Stimulated activated CD4-positive, alpha-beta T cell treated with anti-CD3 and anti-CD28 coated beads, Interleukin-1b, Interleukin-23, amount 100 ng/mL, for 4 hours (primary cell): ENCODE data around the gene CA10.

ENCODE experiments used
- DNase-seq, 2 donors: peaks; one replicate each; pipeline ENCODE4 v3.0.0-alpha.2; 2020; ENCODE audit warnings: low read depth in 2 of 2

The CA10 gene

DNA sequence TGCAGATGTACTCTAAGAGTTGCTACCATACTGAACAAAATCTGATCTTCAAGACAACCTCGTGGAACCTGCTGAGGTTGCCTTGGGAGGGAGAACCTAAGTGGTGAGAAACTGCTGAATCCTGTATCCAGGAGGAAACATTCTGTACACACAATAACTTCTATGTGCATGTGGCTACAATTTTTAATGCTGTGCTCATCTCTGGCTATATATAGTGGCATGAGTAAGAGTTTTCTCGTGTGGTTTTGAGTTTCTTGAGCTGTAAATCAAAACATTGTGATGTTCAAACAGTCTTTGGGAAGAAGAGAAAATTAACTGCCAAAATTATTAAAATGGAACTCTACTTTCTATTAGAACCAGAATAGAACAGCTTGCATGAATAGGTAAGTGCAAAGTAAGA lies 206.8 kb downstream of the CA10 start:
- no peak for DNase-seq

DNA sequence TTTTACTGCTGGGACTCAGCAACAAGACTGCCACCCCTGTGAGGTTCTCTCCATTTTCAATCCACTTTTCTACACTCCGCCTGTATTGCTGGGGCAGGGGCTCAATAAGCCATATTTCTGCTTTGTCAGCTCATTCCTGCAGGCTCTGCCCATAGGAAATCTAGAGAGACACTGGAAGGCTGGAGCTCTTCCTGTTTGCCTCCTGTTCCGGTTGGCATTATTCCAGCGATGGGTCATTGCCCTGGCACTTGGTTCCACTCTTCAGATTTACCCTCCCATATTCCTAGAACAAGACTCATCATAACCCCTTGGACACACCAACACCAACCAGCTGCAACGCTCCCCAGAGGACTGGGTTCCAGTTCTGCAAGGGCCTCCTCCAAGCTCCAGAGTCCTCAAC lies 210.4 kb downstream of the CA10 start:
- no peak for DNase-seq

DNA sequence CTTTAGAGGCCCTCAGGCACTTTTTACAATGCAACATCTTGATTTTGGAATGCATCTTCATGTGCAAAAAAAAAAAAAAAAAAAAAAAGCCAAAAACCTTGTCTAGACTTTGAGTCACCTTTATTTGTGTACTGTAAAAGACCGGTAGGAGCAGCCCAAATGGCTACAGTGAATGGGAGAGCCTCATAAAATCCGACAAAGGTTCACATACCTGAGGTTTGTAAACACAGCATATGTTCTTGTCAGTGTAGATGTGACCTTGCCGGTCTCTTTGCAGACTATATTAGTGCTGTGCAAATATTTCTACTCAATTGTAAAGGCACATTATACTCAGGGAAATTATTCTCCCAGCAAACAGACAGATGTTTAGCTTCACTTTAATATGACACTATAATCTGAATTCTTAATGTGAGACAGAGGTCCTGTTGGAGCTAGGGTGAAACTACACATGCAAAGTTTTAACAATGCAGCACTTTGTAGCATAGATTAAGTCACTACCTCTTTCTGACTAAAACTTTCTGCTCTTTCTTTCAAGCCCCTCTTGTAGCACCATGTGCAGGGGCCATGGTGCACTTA lies 211.3 kb downstream of the CA10 start:
- no peak for DNase-seq

DNA sequence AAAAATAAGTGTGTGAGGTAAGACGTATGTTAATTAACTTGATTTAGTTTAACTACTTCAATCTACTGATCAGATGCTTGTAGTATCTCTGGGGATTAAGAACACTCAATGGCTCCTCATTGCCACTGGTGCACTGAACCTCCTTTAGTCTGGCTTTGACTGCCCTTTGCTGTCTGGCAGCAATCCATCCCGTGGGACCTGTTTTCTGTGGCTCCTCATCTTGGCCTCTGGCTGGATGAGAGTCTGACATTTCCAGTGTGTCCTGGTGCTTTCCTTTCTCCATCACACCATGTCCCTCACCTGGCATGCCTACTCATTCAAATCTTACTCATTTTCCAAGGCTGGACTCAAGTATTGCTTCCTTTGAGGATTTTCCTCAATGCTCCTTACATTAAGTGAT lies 212.2 kb downstream of the CA10 start:
- DNase-seq: no peak

DNA sequence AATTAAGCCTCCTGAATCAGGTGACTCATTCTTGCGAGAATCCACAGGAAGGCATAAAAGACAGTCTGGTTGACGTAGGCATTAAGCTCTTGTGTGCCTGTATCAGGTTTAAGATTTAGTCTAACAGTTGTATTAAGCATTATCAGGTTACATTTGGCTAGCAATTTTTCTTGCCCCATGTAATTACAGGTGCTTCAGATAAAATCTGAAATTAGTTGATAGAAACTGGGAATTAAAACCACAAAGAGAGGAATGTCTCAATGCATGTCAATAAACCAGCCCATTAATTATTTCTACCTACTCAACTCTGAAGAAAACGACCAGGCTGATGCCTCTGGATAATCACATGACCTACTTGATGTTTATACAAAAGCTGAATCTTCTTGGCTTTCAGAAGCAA lies 217.2 kb downstream of the CA10 start:
- DNase-seq: no peak

- no peak for DNase-seq
Observed at GRCh38 chr17:51937264-51937663, 221.2 kb downstream of the CA10 start.

- DNase-seq: no peak
Observed at GRCh38 chr17:51935477-51935876, 223.0 kb downstream of the CA10 start.

GRCh38 chr17:51933647-51934046 lies 224.9 kb downstream of the CA10 start:
- no peak for DNase-seq

DNA sequence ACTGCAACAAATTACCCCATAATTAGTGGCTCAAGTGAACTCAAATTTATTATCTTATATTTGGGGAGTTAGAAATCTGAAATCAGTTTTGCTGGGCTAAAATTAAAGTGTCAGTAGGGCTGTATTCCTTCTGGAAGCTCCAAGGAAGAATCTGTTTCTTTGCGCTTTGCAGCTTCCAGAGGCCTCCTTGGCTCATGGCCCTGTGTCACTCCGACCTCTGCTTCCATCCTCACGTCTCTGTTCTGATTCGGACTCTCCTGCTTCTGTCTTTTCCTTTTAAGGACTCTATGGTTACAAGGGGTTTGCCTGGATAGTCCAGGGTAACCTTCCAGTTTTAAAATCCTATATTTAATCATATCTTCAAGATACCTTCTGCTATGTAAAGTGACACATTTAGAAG lies 232.1 kb downstream of the CA10 start:
- no peak for DNase-seq

GRCh38 chr17:51921500-51921899 lies 237.0 kb downstream of the CA10 start:
- no peak for DNase-seq

DNA sequence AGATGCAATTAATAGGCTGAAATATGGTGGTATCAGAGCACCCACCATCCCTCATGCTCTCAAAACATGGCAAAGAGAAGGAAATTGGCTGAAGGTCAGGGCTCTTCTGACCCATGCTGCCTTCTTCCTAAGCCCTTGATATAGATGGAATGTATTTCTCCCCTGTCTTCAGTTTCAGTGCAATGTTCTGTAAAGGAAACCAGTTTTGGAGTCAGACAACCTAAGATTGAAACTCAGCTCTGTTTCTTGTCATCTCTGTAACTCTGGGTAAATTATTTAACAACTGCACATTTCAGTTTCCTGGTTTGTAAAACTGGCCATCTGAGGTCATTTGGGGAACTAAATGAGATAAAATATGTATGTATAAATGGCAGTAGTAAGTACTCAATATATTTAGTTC lies 243.9 kb downstream of the CA10 start:
- no peak for DNase-seq

GRCh38 chr17:51913491-51914205 lies 244.9 kb downstream of the CA10 start:
- DNase-seq: no peak

- no peak for DNase-seq
Observed at GRCh38 chr17:51912939-51913338, 245.6 kb downstream of the CA10 start.

DNA sequence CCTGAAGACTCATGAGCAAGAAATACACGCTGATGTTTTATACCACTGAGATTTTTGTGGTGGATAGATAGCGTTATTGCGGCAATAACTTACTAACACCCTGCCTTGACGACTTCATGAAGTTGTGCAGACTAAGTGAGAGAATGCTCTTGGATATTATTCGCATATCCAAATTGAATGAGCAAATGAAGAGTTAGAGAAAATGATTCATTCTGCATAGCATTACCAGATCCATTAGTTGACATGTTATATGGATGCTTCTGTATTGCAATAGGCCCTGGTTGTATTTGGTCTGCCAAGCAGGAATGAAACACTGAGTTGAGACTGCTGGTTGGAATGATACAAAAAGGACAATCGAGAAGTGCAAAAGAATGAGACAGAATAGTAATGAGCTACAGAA lies 247.3 kb downstream of the CA10 start:
- DNase-seq: no peak

GRCh38 chr17:51909971-51910370 lies 248.5 kb downstream of the CA10 start:
- no peak for DNase-seq

GRCh38 chr17:51908841-51909537 lies 249.5 kb downstream of the CA10 start:
- DNase-seq: no peak

DNA sequence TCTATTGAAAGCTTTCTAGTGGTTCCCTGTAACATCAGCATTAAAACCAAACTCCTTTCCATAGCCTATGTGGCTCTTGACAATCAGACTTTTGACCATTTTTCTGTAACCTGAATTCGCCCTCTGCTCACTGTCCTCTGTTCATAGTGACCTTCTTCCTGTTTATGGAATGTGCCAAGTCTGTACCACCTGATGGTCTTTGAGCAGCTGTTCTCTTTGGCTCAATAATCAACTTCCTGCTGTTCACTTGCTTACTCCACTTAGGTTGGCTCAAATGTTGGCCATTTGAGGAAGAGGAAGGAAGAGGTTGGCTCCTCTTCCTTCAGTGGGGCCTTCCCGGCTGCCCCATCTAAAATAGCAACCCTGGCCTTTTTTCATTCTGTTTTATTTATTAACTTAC lies 251.5 kb downstream of the CA10 start:
- no peak for DNase-seq

DNA sequence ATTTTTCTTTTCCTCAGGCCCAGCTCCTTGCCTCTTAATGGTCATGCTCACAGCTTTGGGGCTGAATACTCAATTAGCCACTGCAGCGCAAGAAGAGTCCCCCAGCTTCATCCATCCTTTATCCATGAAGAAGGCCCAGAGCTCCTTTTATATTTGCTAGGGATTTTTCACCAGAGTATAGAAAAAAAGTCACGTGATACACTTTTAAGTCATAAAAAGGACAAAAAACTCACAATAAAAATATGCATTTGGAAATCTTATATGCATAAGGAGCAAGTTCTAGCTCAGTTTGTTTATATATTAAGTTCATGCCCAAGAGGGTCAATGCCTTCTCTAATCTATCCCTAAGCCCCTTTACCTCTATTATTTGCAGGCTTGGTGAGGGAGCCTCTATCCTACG lies 254.1 kb downstream of the CA10 start:
- DNase-seq: no peak

DNA sequence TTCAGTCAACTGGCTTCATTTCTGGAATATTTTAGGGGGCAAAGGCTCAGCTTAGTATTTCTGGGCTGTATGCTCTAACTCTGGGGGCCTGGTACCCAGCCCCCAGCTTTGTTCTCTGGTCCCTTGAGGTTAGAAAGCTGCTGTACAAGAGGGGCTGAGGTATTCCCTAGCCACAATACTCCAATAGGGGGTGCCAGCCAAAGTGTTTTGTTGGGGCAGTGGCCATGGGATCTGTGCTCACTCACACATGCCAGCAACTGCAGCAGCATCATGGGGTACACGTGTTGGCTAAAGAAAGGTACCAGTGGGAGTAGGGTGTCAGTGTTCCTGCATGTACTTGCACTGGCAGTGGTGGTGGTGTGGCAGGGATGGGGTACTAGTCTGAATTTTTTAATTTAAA lies 257.3 kb downstream of the CA10 start:
- DNase-seq: no peak

DNA sequence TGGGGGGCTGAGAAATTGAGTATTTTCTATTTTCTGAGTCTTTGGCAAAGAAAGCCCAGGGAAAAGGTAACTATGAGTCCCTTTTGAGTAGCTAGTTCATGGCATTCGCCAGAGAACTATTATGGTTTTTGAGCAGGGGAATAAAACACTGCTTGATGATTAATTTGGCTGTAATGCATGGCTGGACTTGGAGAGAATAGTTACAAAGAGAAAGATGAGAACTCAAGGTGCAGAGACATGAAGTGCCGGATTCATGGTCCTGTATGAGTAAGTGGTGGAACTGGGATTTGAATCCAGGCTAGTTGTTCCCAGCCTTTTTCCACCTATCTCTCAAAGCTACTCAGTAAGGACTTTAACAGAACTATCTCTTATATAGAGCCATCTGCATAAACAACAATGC lies 266.6 kb downstream of the CA10 start:
- DNase-seq: no peak

GRCh38 chr17:51890710-51891109 lies 267.8 kb downstream of the CA10 start:
- DNase-seq: no peak

- DNase-seq: no peak
Observed at GRCh38 chr17:51888816-51889215, 269.7 kb downstream of the CA10 start.

DNA sequence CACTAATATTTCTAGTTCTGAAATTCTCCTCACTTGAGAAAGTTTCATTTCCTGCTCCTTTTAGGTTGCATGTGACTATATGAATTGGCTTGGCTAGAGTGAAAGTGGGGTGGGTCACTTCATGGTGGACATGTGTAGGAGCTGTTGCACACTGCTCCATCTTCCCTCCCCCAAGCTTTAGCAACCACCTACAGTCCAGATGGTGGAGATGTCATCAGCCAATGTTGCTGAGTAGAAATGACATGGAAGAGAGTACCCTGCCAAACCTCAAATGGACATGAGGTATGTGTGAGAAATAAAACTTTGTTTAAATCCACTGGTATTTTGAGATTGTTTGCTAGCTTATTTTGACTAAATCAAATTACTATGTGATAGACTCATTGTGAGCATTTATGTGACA lies 281.5 kb downstream of the CA10 start:
- DNase-seq: no peak
